ENCODE measurements around the gene PDE4D.

DNA sequence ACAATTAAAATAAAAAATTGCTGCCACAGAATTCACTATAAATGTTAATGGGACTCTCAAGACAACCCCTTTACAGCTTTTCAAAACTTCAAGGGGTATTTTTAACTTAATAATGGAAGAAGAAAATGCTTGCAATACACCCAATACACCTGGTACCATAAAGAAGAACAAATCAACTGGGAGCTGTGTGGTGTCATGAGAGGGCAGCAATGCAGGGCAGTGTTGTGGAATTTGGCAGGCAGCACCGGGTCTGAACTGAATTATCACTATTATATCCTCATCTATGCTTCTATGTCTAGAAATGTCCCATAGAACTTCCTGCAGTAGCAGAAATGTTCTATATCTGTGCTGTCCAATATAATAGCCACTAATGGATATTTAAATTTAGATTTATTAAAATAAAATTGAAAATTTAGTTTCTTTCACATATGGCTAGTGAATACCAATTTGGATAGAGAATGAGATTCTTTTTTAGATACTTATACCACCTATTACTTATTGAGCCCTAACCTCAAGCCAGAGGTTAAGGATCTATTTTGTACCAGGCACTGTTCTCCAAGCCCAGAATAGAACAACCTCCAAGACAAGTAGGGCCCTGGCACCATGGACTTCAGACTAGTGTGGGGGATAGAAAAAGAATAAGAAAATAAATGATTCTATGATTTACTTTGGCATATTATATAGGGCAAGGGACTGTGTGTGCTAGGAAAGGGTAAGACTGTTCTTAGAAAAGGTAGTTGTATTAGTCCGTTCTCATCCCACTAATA, 265.3 kb downstream of the PDE4D start:
- TF ChIP-seq, protein P1, sequence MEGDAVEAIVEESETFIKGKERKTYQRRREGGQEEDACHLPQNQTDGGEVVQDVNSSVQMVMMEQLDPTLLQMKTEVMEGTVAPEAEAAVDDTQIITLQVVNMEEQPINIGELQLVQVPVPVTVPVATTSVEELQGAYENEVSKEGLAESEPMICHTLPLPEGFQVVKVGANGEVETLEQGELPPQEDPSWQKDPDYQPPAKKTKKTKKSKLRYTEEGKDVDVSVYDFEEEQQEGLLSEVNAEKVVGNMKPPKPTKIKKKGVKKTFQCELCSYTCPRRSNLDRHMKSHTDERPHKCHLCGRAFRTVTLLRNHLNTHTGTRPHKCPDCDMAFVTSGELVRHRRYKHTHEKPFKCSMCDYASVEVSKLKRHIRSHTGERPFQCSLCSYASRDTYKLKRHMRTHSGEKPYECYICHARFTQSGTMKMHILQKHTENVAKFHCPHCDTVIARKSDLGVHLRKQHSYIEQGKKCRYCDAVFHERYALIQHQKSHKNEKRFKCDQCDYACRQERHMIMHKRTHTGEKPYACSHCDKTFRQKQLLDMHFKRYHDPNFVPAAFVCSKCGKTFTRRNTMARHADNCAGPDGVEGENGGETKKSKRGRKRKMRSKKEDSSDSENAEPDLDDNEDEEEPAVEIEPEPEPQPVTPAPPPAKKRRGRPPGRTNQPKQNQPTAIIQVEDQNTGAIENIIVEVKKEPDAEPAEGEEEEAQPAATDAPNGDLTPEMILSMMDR (IDR thresholded peaks at IDR 0.05): no peak
- no peak for TF ChIP-seq POLR2A (IDR thresholded peaks at IDR 0.05)
